IPS-18a (cell line): Measurements from ENCODE around the gene BIRC2.

Experiments
- H3K27ac ChIP-seq: one replicate; pipeline ENCODE4 v1.5.1; 2013; ENCODE audit warnings: low read length
- H3K27me3 ChIP-seq: one replicate; pipeline ENCODE4 v1.6.1; 2013; ENCODE audit warnings: mild to moderate bottlenecking, low read length; ENCODE audit not compliant: control insufficient read depth, insufficient read depth
- H3K36me3 ChIP-seq: one replicate; pipeline ENCODE4 v1.6.1; 2013; ENCODE audit warnings: low read depth, low read length; ENCODE audit not compliant: control insufficient read depth
- H3K4me1 ChIP-seq: one replicate; pipeline ENCODE4 v1.6.1; 2013; ENCODE audit warnings: low read depth, low read length; ENCODE audit not compliant: control insufficient read depth
- H3K4me3 ChIP-seq: one replicate; pipeline ENCODE4 v1.5.1; 2013; ENCODE audit warnings: low read length
- H3K9ac ChIP-seq: one replicate; pipeline ENCODE4 v1.6.1; 2013; ENCODE audit warnings: mild to moderate bottlenecking, low read length, moderate library complexity
- H3K9me3 ChIP-seq: one replicate; pipeline ENCODE4 v1.6.1; 2013; ENCODE audit warnings: low read depth, low read length; ENCODE audit not compliant: control insufficient read depth

BIRC2 gene

DNA sequence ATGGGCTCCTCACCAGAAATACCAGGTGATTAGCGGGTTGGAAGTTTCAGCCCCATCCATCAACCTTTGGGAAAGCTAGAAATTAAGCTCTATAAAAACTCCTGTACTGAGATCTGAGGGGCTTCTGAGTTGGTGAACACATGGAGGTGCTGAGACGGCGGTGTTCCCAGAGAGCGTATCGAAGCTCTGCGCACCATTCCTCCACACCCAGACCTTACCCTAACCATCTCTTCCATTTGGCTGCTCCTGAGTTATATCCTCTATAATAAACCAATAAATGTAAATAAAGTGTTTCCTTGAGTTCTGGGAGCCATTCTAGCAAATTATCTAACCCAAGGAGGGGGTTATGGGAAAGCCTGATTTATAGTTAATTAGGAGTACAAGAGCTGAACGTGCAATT lies 64.1 kb downstream of the BIRC2 start:
- no peaks in the 10 kb centered on the region for H3K4me1 ChIP-seq

DNA sequence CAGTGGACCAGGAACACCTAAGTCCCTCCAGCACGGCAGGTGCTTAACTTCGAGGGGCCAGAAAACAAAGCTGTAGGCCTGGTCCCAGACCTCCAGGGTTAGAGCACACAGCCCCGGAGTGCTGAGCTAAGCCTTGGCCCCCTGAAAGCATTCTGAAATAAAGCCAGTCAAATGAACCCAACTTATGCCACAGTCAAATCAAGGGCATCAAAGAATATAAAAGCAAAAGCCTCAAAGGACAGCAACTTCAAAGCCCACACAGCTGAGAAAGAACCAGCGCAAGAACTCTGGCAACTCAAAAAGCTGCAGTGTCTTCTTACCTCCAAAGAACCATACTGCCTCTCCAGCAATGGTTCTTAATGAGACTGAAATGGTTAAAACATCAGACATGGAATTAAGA lies 66.5 kb downstream of the BIRC2 start:
- Histone ChIP-seq H3K4me3 (no peak overlapping the region), H3K36me3 (no peaks in the 10 kb centered on the region), H3K4me1 (no peaks in the 10 kb centered on the region), H3K9ac (no peak overlapping the region), H3K9me3 (peaks cover 6% of the 10 kb centered on the region), H3K27me3 (no peaks in the 10 kb centered on the region), H3K27ac (no peak overlapping the region)

More for the DNA sequence above, 64.1 kb downstream of the BIRC2 start:
- H3K27ac ChIP-seq, result no peak overlapping the region
- no peak overlapping the region for H3K4me3 ChIP-seq
- H3K9ac ChIP-seq, result no peak overlapping the region
- H3K27me3 ChIP-seq, result no peaks in the 10 kb centered on the region
- no peaks in the 10 kb centered on the region for H3K36me3 ChIP-seq
- H3K9me3 ChIP-seq, result no peaks in the 10 kb centered on the region

DNA sequence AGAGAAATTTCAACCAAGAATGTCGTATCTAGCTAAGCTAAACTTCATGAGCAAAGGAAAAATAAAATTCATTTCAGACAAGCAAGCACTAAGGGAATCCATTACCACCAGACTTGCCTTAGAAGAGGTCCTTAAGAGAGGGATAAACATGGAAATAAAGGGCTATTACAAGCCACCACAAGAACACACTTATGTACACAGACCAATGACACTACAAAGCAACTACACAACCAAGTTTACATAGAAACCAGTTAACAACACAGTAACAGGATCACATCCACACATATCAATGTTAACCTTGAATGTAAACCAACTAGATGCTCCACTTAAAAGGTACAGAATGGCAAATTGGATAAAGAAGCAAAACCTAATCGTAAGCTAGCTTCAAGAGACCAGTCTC lies 67.5 kb downstream of the BIRC2 start:
- no peak overlapping the region for H3K9ac ChIP-seq
- H3K27me3 ChIP-seq, result no peaks in the 10 kb centered on the region
- H3K9me3 ChIP-seq, result peaks cover 6% of the 10 kb centered on the region
- H3K36me3 ChIP-seq, result no peaks in the 10 kb centered on the region
- H3K27ac ChIP-seq, result no peak overlapping the region
- no peaks in the 10 kb centered on the region for H3K4me1 ChIP-seq
- H3K4me3 ChIP-seq, result no peak overlapping the region

DNA sequence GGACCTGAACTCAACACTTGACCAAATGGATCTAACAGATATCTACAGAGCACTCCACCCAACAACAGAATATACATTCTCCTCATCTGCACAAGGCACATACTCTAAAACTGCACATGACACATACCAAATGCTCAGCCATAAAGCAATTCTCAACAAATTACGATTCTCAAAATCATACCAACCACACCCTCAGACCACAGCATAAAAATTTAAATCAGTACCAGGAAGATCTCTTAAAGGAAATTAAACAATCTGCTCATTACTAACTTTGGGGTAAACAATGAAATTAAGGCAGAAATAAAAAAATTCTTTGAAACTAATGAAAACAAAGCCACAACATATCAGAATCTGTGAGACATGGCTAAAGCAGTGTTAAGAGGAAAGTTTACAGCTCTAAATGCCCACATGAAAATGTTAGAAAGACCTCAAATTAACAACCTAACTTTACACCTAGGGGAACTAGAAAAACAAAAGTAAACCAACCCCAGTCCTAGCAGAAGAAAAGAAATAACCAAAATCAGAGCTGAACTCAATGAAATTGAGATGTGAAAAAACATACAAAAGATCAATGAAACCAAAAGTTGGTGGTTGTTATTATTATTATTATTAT lies 68.4 kb downstream of the BIRC2 start:
- Histone ChIP-seq H3K36me3 (no peaks in the 10 kb centered on the region), H3K4me1 (no peaks in the 10 kb centered on the region), H3K9me3 (peaks cover 6% of the 10 kb centered on the region)

DNA sequence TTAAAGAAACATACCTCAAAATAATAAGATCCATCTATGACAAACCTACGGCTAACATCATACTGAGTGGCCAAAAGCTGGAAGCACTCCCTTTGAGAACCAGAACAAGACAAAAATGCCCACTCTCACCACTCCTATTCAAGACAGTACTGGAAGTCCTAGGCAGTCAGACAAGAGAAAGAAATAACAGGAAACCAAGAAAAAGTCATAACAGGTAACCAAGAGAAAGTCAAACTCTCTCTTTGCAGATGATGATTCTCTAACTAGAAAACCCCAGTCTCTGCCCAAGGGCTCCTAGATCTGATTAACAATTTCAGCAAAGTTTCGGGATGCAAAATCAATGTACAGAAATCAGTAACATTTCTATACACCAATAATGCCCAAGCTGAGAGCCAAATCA lies 70.0 kb downstream of the BIRC2 start:
- H3K4me3 ChIP-seq, result no peak overlapping the region

More for the DNA sequence above, 68.4 kb downstream of the BIRC2 start:
- Histone ChIP-seq H3K9ac (no peak overlapping the region), H3K27ac (no peak overlapping the region), H3K27me3 (no peaks in the 10 kb centered on the region), H3K4me3 (no peak overlapping the region)

DNA sequence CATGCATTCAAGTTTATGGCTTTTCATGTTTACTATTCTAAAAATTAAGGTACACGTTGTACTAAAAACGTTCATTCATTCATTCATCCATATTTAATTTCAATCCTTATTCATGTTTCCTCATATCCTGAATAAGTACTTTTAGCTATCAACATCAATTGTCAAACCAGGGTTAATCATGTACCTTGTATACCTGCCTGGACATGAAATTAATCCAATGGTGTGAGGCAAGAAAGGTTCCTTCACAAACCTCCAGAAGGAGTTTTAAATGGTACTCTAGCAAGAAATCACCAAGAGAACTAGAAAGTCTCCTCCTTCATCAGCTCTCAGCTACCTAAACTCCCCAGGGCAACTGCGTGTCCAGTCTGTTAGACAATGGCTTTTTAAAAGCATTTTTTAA lies 72.2 kb downstream of the BIRC2 start:
- H3K9me3 ChIP-seq, result peaks cover 6% of the 10 kb centered on the region
- H3K36me3 ChIP-seq, result no peaks in the 10 kb centered on the region
- no peaks in the 10 kb centered on the region for H3K4me1 ChIP-seq
- H3K27me3 ChIP-seq, result no peaks in the 10 kb centered on the region
- no peak overlapping the region for H3K9ac ChIP-seq
- no peak overlapping the region for H3K27ac ChIP-seq
- H3K4me3 ChIP-seq, result no peak overlapping the region

More for the DNA sequence above, 70.0 kb downstream of the BIRC2 start:
- Histone ChIP-seq H3K27ac (no peak overlapping the region), H3K27me3 (no peaks in the 10 kb centered on the region), H3K4me1 (no peaks in the 10 kb centered on the region), H3K36me3 (no peaks in the 10 kb centered on the region), H3K9me3 (peaks cover 6% of the 10 kb centered on the region), H3K9ac (no peak overlapping the region)

DNA sequence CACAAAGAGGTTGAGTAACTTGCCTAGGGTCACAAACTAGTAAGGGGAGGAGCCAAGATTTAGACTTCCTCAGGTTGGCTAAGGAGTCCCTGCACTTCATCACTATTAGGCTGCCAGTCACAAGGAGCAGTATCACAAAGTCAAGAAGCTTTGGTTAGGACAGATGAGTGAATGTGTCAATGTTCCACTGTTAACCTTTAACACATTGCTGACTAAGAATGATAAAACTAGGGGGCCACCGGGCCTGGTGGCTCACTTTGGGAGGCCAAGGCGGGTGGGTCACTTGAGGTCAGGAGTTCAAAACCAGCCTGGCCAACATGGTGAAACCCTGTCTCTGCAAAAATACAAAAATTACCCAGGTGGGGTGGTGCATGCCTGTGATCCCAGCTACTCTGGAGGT lies 73.5 kb downstream of the BIRC2 start:
- Histone ChIP-seq H3K4me3 (no peak overlapping the region), H3K9me3 (peaks cover 6% of the 10 kb centered on the region), H3K36me3 (no peaks in the 10 kb centered on the region), H3K27ac (no peak overlapping the region), H3K9ac (no peak overlapping the region), H3K27me3 (no peaks in the 10 kb centered on the region), H3K4me1 (no peaks in the 10 kb centered on the region)

DNA sequence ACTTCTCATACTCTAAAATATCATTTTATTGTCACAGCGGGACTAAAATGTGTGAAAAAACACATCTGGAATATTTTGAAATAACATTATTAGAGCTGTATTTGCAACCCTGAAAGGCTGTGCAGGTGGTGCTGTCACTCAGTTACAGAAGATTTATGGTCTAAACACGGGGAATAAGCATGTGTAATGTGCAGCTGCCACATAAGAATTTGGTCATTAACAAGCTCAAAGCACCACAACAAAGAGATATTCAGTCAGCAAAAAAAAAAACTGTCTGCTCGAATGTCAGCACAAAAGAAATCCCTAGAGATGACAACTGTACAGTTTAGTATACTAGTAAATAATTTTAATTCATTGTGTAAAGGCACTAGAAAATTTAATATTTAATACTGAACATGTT lies 74.2 kb downstream of the BIRC2 start:
- no peak overlapping the region for H3K4me3 ChIP-seq
- H3K27ac ChIP-seq, result no peak overlapping the region
- no peaks in the 10 kb centered on the region for H3K4me1 ChIP-seq
- no peaks in the 10 kb centered on the region for H3K27me3 ChIP-seq
- no peaks in the 10 kb centered on the region for H3K36me3 ChIP-seq
- H3K9me3 ChIP-seq, result peaks cover 6% of the 10 kb centered on the region
- H3K9ac ChIP-seq, result no peak overlapping the region

DNA sequence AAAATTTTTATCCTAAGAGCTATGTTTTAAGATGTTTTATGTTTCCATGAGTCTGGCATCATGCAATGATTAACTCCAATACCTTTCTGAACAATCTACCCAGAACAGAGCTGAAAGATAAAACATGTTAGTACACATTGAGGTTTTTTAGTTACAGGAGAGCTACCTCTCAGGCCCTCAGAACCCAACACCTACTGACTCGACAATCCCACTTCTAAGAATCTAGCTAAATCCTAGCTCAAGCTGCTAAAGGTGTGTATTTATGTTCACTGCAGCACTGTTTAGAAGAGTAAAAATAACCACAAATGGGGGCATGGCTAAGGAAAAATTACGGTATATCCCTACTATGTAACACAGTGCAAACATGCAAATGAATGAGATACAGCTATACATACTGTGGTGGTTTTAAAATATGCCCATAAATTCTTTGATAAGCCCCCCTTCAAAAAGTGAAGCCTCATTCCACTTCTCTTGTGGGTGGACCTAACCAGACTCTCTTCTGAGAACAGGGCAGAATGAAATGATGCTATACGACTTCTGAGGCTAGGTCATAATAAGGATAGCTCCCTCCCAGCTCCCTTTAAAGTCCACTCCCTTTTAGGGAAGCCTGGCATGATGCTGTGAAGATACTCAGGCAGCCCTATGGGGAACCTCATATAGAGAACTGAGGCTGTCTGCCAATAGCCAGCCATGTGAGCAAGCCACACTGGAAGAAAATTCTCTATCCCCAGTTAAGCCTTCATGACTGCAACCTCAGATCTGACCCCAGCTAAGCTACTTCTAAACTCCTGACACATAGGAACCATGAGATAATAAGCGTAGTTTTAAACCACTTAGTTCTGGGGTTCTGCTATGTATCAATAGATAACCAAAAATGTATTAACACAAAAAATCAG lies 76.1 kb downstream of the BIRC2 start:
- no peaks in the 10 kb centered on the region for H3K9me3 ChIP-seq
- H3K36me3 ChIP-seq, result no peaks in the 10 kb centered on the region
- H3K4me1 ChIP-seq, result no peaks in the 10 kb centered on the region
- H3K27me3 ChIP-seq, result no peaks in the 10 kb centered on the region
- no peak overlapping the region for H3K27ac ChIP-seq
- no peak overlapping the region for H3K9ac ChIP-seq
- H3K4me3 ChIP-seq, result no peak overlapping the region

DNA sequence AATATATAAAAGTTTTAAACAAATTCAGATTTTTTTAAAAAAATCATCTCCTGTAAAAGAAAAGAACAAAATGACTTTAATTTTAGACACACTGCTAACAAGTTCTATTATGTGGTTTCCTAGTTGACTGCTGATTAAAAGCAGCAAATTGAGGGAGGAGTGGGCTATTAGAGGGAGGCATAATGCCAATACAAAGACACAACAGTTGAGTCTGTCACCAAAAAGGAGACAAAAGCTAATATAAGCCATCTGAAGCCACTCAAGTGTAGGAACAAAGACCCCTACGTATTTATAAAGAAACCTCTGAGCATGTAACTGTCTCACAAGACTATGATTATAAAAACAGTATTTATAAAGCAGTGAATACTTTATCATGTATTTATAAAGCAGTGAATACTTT lies 76.9 kb downstream of the BIRC2 start:
- no peaks in the 10 kb centered on the region for H3K4me1 ChIP-seq
- H3K27me3 ChIP-seq, result no peaks in the 10 kb centered on the region
- H3K27ac ChIP-seq, result no peak overlapping the region
- H3K9me3 ChIP-seq, result no peaks in the 10 kb centered on the region
- H3K4me3 ChIP-seq, result no peak overlapping the region
- H3K36me3 ChIP-seq, result no peaks in the 10 kb centered on the region
- H3K9ac ChIP-seq, result no peak overlapping the region

DNA sequence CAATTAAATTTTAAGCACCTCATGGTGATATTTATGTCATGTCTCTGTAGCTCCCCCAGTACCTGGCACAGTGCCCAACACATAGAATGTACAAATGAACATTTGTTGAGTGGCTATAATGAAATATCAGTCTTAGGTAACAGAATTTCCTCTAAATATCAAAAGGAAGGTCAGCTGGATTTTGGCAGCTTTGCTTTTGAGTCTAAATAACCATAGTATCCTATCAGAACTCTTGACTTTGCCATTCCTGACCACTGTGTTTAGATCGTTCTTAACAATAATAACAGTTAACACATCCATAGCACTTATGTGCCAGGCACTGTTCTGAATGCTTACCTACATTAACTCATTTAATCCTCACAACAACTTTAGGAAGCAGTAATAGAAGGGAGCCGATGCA lies 79.0 kb downstream of the BIRC2 start:
- H3K27ac ChIP-seq, result no peak overlapping the region
- no peaks in the 10 kb centered on the region for H3K9me3 ChIP-seq
- H3K9ac ChIP-seq, result no peak overlapping the region
- H3K4me1 ChIP-seq, result peaks cover 5% of the 10 kb centered on the region
- no peaks in the 10 kb centered on the region for H3K36me3 ChIP-seq
- no peak overlapping the region for H3K4me3 ChIP-seq
- no peaks in the 10 kb centered on the region for H3K27me3 ChIP-seq

DNA sequence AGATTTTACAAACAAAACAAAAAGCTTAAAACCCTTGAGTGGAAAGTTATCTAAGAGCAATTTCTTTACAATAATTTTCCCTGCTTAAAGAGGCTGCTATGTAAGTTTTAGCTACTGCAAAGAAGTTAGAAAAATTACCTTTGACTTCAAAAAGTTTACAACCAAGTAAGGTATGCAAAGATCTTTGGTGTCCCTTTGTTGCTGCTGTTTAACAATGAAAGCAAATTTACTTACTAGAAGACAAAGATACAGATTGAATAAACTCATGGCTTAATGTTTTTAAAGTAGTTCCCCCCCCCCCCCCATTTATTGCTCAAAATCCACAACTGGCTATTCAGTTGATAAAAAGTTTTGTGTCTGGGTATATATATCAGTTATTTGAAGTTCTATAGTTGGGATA lies 79.6 kb downstream of the BIRC2 start:
- H3K36me3 ChIP-seq, result no peaks in the 10 kb centered on the region
- H3K27ac ChIP-seq, result no peak overlapping the region
- H3K4me3 ChIP-seq, result no peak overlapping the region
- peaks cover 5% of the 10 kb centered on the region for H3K4me1 ChIP-seq
- H3K9ac ChIP-seq, result no peak overlapping the region
- H3K27me3 ChIP-seq, result no peaks in the 10 kb centered on the region
- H3K9me3 ChIP-seq, result no peaks in the 10 kb centered on the region
